GM18870 (cell line): ENCODE data around the gene CENPS.
"Not testable (repeated sequence)": the region's sequence is repeated elsewhere in the genome, so short reads cannot be mapped to it uniquely, and the experiment has no call there.

Source experiments
- ATAC-seq: cut with Tn5 transposase; IDR thresholded peaks from one replicate; pipeline ENCODE4 v1.9.1; 2021; ENCODE audit warnings: moderate library complexity; ENCODE audit not compliant: unreplicated experiment

The CENPS gene

GRCh38 chr1:10418741-10419140 lies 11.5 kb upstream of the CENPS start:
- not testable (repeated sequence) for ATAC-seq

GRCh38 chr1:10419351-10419750 lies 10.9 kb upstream of the CENPS start:
- no peak for ATAC-seq

GRCh38 chr1:10421637-10422036 lies 8.6 kb upstream of the CENPS start:
- ATAC-seq, result no peak

- no peak for ATAC-seq
These were observed 6.2 kb upstream of the CENPS start for GRCh38 chr1:10424034-10424433.

DNA sequence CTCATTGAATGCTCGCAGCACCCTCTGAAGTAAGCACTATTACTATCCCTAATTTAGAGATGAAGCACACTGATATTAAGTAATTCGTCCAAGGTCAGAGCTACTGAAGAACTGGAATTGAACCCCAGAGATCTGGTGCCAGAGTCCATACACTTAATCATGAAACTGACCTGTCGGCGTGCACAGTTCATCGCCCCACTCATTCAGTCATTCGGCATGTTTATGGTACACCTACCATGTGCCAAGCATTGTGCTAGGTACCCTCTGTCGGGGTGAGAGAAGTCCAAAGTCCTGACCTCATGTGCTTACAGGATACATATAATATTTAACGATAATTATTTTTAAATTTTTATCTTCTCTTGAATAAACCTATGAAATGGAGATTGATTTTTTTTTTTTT lies 5.6 kb upstream of the CENPS start:
- ATAC-seq, result no peak

DNA sequence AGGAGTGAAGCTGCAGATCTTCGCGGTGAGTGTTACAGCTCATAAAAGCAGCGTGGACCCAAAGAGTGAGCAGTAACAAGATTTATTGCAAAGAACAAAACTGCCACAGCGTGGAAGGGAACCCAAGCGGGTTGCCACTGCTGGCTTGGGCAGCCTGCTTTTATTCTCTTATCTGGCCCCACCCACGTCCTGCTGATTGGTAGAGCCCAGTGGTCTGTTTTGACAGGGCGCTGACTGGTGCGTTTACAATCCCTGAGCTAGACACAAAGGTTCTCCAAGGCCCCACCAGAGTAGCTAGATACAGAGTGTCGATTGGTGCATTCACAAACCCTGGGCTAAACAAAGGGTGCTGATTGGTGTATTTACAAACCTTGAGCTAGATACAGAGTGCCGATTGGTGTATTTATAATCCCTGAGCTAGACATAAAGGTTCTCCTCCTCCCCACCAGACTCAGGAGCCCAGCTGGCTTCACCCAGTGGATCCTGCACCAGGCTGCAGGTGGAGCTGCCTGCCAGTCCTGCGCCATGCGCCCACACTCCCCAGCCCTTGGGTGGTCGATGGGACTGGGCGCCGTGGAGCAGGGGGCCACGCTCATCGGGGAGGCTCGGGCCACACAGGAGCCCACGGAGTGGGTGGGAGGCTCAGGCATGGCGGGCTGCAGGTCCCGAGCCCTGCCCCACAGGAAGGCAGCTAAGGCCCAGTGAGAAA lies 4.3 kb upstream of the CENPS start:
- not testable (repeated sequence) for ATAC-seq

DNA sequence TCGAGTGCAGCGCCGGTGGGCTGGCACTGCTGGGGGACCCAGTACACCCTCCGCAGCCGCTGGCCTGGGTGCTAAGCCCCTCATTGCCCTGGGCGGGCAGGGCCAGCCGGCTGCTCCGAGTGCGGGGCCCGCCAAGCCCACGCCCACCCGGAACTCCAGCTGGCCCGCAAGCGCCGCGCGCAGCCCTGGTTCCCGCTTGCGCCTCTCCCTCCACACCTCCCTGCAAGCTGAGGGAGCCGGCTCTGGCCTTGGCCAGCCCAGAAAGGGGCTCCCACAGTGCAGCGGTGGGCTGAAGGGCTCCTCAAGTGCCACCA lies 3.7 kb upstream of the CENPS start:
- not testable (repeated sequence) for ATAC-seq

- no peak for ATAC-seq
These were observed 1.2 kb upstream of the CENPS start for GRCh38 chr1:10428984-10429383.

- ATAC-seq, result peak; percentile 28
These were observed 391 bp upstream of the CENPS start for GRCh38 chr1:10429868-10430215.

GRCh38 chr1:10431070-10431730 lies 967 bp downstream of the CENPS start:
- no peak for ATAC-seq

DNA sequence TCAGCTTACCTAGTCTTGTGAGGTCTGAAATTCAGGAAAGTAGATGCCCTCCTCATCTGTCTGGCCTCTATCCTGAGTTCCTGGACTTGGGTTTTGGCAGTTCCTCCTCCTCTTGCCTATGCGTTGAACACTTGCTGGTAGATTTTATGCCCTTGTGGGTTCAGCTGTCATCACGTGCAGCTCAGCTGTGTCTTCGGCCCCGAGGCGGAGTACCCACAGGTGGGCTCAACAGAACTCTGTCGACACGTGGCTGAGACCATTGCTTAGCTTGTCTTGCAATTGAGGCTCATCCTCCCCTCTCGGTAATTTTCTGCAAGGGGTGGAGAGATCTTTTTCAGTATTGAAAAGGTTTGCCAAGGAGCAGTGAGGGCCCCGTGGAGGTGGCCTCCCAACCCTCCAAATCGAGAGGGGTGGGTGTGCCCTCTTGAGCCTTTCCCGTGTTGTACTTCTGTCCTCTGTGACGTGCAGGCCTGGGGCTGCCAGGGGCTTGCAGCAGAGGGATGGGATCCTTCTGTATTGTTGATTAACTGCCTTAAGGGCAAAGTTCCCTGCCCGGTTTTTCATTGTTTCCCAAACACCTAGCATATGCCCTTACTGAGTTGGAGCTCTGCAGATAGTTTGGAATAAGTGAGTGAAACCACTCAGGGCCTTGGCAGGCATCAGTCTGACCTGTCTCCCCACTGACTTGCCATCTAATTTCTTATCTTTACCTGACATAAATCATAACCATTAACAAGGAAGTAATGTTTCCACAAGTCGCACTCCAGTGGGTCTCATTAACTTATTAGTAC lies 2.9 kb downstream of the CENPS start:
- ATAC-seq, result no peak

GRCh38 chr1:10433790-10434189 lies 3.6 kb downstream of the CENPS start:
- ATAC-seq, result no peak

- ATAC-seq, result no peak
These were observed 4.4 kb downstream of the CENPS start for GRCh38 chr1:10434590-10434989.

GRCh38 chr1:10437052-10437451 lies 6.8 kb downstream of the CENPS start:
- ATAC-seq, result no peak

GRCh38 chr1:10438677-10439163 lies 8.5 kb downstream of the CENPS start:
- no peak for ATAC-seq

DNA sequence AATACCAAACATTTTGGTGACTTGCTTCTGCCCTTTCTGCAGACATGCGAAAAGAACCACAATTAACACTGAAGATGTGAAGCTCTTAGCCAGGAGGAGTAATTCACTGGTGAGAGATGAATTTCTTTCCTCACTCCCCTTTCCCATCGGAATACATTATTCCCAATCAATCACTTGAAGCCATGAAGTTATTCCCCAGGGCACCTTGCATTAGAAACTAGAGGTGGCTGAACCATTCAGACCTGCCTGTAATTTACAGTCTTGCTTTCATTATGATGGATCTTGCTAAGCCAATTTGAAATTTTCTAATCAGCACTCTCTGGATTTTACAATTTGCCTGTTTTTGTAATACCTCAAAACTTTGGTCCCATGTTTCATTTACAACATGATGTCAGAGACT lies 10.1 kb downstream of the CENPS start:
- ATAC-seq, result no peak

GRCh38 chr1:10440794-10441193 lies 10.6 kb downstream of the CENPS start:
- no peak for ATAC-seq

DNA sequence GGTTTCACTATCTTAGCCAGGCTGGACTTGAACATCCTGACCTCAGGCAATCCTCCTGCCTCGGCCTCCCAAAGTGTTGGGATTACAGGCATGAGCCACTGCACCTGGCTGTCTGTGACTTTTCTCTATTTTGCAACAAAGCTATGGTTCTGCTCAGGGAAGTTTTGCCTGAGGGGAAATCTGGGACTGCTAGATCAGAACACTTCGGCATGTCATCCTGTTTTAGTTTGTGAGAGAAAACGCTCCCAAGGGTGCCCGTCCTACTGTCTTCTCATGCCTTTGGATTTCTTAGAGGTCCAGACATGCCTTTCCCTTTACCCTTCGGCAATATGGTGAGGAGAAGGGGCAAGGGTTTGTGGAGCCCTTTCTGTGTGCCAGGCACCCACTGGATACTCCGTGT lies 14.0 kb downstream of the CENPS start:
- ATAC-seq, result no peak

DNA sequence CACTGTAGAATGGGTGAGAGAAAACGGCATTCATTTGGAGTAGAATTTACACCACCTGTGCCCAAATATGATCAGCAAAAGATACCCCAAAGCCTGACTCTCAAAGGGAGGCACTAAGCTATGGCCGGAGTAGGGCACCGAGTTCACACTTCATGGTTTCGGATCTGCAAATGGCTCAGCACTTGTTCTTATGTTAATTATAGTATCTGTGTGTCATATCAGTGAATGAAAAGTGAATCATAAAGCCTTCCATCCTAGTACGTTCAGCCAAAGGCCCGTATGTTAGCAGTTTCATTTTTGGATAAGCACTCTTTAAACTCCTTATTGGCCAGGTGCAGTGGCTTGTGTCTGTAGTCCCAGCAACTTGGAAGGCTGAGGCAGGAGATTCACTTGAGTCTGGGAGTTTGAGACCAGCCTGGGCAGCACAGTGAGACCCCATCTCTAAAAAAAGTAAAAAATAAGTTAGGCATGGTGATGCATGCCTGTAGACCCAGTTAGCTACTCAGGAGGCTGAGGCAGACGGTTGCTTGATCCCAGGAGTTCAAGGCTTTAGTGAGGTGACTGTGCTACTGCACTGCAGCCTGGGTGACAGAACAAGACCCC lies 14.7 kb downstream of the CENPS start:
- ATAC-seq, result no peak

- ATAC-seq, result no peak
These were observed 16.7 kb downstream of the CENPS start for GRCh38 chr1:10446790-10447422.

GRCh38 chr1:10449751-10450150 lies 19.5 kb downstream of the CENPS start, which contains the start of gene CORT:
Gene CORT (plus strand): TSS chr1:10450031. CDS start chr1:10450224, 193 bp downstream.
- no peak for ATAC-seq
